G401 (cell line): ENCODE results near the gene OR2D2. TPM values are rescaled to one million over a fixed set of nuclear protein-coding genes. Genes with fewer than 3 reads are reported as not detected.

Source experiments
- total RNA-seq: library from RNA; depleted of rRNA; stranded (reverse); fragments of >200 nt; shearing (Covaris generic); gene quantifications from 2 replicates; pipeline ENCODE4 v1.2.3, GENCODE V29; 2014; rRNA removed

OR2D2 gene
- total RNA-seq, 1 experiment from 2014 or later, result not detected

Other genes starting within 250 kb of the OR2D2 start
- gene DCHS1, start 236.7 kb downstream of the OR2D2 start, total RNA-seq, result 0.17 and 0.25 TPM in 2 replicates
- 35.2 and 49.7 TPM in 2 replicates for gene MRPL17, start 209.2 kb downstream of the OR2D2 start, total RNA-seq
- not detected in 2 replicates for gene OR2AG2, start 120.5 kb downstream of the OR2D2 start, total RNA-seq
- gene OR2AG1, start 109.5 kb downstream of the OR2D2 start, total RNA-seq, result not detected in 2 replicates
- 0.24 TPM in 1 of 2 replicates, not detected in the other for gene OR6A2, start 92.8 kb downstream of the OR2D2 start, total RNA-seq
- not detected in 2 replicates for gene OR10A5, start 46.8 kb downstream of the OR2D2 start, total RNA-seq
- gene OR10A2, start 29.4 kb downstream of the OR2D2 start, total RNA-seq, result not detected in 2 replicates
- gene OR10A4, start 15.9 kb downstream of the OR2D2 start, total RNA-seq, result not detected in 2 replicates
- not detected in 2 replicates for gene OR2D3, start 28.5 kb upstream of the OR2D2 start, total RNA-seq
- gene ZNF215, start 33.9 kb upstream of the OR2D2 start, total RNA-seq, result 10.9 and 13.2 TPM in 2 replicates
- gene ZNF214, start 127.8 kb upstream of the OR2D2 start, total RNA-seq, result 3.6 and 6.9 TPM in 2 replicates
- gene NLRP14, start 128.0 kb upstream of the OR2D2 start, total RNA-seq, result 0.25 and 0.27 TPM in 2 replicates
- not detected in 2 replicates for gene RBMXL2, start 196.5 kb upstream of the OR2D2 start, total RNA-seq